GM19397 (cell line): ENCODE results near the gene GPS1.

Experiments used
- ATAC-seq: cut with Tn5 transposase; IDR thresholded peaks from one replicate; pipeline ENCODE4 v1.9.1; 2021; ENCODE audit warnings: mild to moderate bottlenecking, moderate library complexity; ENCODE audit not compliant: unreplicated experiment

GPS1 gene

DNA sequence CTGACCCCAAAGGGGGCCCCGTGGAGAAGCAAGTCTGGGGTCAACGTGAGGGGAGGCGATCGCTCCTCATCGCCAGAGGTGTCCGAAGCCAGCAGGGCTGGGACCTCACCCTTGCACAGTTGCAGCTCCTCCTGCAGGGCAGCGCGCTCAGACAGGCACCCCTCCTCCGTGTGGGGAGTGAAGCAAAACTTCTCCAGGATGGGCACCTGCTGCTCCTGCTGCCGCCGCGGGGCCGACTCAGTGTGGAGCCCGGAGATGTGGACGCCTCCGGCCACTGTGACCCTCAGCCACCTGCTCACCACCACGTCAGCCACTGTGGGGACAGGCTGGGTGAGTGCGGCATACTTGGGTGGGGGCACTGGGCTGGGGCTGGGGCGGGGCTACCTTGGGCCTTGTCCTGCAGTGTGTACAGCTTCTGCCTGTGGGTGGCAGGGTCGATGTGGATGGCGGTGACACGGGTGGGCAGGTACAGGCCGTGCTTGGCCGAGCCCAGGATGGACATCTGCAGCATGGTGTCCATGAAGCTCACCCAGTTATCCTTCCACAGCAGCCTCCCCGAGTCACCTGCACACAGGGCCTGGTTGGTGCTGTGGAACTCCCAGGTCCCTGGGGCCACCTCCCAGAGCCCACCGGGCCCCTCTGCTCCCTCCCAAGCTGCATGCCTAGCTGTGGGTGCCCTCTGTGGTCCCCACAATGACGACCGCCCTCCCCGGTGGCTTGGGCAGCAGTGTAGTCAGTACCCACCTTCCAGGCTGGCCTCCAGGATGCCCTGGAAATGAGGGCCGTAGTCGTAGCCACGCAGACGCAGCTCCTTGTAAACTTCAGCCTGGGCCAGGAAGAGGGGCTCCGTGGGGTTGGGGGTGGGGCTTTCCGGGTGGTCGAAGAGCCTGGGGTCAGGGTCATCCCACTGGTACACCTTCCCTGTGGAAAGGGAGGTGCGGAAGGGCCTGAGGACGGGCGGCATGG, 35.5 kb downstream of the GPS1 start:
- ATAC-seq, result no peak

DNA sequence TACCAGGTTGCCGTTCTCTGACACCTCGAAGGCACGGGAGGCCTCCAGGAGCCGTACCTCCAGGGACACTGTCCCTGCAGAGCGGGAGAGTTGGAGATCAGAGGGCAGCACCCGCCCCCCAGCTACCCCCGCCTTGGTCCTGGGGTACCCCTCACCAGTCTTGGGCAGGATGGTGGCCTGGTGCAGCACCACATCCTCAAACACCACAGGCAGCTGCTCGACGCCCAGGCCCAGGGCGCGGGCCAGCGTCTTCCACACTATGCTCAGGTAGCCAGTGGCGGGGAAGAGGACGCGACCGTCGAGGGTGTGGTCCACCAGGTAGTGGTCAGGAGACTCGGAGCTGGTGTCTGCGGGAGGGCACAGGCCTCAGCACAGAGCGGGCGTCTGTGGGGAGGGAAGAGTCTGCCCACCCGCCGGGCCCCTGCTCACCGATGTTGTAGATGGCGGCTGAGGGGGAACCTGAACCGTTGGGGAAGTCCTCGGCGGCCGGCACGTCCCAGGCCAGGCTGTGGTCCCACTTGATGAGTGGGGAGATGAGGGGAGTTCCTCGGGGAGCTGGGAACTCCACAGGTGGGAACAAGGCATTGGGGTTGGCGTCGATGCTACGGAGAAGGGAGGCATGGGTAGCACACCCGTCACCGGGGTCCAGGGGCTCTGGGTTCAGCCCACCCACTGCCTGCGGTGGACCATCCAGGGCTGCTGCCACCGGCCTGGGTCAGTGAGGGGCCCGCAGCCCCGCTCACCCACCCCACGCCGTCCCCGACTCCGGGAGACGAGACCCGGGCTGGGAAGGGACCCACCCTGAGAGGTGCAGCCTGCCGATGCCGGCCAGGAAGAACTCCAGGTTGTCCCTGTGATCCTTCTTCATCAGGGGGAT, 36.5 kb downstream of the GPS1 start:
- ATAC-seq, result no peak

DNA sequence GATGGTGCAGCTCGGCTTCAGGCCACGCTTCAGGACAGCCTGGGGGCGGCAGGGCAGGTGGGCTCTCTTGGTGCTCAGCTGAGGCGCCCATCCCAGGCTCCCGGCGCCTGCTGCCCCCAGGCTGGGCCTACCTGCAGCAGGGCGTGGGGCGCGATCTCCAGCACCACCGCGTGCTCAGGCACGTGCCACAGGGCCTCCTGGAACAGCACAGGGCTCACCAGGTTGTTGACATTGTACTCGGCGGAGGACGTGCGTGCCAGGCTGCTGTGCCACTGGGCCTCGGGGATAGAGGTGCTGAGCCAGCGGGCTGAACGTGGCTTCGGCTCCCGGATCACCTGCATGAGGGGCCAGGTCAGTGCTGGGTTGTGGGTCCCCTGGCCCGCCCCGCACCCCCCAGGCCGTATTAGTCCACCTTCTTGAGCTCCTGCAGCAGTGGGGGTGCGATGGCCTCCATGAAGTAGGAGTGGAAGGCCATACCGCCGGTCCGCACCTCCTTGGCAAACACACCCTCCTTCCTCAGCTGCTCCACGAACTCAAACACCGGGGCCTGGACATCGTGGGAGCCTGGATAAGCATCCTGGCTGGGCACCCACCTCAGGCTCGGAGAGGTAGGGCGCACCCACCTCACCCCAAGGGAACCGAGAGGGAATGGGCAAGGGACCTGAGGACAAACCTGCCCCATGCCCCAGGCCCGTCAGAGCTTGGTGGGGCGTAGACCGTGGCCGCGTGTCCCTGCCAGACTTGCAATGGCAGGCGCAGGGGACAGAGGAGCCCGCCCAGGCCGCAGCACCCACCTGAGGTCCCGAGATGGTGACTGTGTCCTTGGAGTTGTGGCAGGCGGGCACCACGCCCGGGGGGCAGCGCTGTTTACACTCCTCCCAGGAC, 37.4 kb downstream of the GPS1 start:
- no peak for ATAC-seq

DNA sequence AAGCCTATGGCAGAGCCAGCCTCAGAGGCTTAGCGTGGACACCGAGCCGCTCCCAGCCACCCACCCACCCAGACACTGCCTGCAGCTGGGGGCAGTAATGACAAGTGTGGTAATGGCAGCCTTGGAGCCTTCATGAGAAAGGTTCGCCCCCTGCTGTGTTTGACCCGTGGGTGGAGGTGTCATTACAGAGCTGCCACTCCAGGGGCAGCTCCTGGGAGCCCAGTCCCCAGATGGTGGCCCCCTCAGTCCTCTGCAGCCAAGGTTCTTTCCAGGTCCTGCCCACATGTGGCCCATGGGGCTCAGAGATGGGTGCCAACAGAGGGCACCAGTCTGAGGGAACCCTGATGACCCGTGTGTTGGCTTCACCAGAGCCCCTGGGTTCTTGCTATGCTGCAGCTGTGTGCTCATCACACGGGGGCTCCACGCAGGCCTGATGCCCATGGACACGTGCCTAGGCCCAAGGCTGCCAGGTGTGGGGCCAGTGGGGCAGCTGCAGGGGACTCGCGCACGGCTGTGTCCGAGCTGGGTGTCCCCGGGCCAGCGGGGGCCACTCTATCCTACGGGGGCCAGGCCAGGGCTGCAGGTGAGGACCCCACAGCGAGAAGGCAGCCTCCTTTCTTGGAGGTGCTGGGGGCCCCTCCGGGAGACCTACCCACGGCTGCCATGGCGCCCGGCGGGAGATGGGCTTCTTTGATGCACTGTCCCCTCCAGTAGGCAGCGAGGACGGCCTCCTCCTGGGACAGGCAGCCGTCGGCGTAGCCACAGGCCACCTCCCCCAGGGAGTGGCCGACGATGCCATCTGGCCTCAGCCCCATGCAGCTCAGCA, 38.2 kb downstream of the GPS1 start:
- no peak for ATAC-seq

DNA sequence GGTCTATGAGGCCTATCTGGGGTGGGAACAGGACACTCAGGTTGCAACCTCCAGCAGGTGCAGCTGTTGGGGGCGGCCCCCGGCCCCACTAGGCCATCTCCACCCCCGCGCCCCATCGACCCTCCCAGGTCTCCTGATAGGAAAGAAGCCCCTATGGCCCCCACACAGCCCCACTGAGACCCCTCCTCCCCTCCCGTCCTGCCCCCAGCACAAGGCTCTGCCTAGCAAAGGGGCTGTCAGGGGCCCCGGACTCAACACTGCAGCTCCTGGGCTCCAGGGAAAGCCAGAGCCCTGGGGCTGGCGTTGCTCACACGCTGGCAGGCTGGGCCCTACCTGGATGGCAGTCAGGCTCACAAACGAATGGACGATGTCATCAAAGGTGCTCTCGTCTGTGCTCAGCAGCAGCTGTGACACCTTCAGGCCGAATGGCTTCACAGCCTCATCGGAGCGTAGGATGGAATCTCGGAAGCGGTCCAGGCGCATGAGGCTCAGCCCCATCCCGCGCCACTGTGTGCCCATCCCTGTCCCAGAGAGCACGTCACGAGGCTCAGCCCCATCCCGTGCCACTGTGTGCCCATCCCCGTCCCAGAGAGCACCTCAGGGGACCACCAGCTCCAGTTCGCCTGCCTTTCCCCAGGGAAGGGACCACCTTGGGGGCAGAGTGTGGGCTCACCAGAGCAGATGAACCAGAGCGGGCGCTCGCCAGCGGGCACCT, 39.0 kb downstream of the GPS1 start:
- ATAC-seq, result no peak

DNA sequence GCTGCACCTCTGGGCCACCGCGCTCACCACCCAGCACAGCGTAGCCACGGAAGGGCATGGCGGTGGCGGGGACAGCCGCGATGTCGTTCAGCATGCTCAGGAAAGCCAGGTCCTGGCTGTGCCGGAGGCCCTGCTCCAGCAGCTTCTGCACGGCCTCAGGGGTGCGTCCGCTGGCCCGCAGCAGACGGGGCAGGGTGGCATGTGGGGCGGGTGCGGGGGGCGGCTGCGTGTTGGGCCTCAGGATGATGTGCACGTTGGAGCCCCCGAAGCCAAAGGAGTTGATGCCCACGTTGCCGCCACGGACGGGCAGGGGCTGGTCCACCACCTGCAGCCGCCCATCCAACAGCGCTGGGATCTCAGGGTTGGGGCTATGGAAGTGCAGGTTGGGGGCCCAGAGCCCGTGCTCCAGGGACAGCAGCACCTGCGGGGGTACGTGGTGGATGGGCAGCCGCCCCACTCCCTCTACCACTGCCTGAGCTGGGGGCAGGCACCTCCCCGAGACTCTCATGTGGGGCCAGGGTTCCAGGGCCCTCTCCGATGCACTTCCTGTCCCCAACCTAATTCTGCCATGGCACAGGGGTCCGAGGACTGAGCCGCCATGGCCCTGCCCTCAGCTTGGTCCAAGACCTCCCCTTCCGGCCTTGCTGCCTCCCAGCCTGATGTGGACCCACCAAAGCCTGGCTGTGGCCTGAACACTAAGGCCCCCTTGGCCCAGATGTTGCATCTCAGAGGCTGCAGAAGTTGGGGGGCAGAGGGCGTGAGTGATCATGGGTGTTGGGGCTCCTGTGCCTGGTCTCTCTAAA, 39.8 kb downstream of the GPS1 start:
- ATAC-seq, result no peak

DNA sequence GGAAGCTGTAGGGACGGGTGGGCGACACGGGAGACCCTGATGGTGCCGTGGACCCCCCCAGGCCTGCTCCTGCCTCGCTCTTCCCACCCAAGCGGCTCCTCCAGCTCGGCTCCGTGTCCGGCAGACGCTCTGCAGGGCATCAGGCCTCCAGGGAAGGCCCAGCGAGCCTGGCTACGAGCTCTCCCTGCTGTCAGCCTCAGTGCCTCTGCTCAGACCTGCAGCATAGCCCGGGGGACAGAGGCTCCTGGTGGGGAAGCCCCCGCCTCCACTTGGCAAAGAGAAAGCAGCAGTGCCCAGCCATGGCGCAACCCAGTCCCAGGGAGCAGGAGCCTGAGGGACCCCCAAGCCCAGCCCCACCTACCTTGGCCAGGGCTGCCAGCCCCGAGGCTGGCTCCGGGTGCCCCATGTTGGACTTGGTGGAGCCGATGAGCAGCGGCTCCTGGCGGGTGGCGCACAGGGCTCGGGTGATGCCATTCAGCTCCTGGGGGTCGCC, 40.4 kb downstream of the GPS1 start:
- no peak for ATAC-seq

DNA sequence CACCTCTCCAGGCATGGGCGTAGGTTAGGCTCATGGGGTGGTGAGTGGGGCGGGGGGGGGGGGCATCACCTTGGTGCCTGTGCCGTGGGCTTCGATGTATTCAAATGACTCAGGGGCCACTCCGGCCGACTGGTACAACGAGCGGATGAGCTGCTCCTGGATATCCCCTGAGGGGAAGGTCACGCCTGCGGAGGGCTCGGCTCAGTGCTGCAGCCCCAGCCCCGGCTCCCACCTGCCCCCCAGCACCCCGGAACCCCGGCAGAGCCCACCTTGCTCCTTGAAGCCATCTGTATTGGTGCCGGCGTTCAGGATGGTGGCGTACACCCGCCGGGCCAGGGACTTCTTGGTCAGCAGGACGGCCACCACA, 40.9 kb downstream of the GPS1 start:
- no peak for ATAC-seq

DNA sequence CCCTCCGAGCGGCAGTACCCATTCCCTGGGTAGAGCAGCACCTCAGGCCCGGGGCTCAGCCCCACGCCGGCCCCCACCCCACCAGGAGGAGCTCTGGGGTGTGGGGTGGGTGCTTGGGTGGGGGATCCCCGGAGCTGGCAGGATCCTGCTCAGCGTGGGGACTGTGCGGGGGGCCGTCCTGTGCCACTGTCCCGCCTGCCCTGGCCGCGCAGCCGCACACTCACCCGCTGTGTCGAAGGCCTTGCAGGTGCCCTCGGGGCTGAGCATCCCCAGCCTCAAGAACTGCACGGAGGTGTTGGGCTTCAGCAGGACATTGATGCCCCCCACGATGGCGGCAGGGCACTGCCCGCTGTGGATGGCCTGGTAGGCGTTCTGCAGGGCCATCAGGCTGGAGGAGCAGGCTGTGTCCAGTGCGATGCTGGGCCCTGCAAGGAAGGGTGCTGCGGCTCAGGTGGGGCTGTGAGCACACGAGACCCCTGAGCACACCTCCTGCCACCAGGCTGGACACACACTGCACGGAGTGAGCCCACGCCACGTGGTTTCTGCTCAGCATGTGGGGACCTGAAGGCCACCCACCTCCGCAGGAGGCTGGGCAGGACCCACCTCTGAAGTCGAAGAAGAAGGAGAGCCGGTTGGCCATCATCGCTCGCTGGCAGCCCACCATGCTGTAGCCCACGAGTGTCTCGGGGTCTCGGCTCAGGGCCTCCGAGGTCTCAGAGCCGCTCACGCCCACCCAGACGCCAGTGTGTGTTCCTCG, 41.5 kb downstream of the GPS1 start:
- no peak for ATAC-seq

DNA sequence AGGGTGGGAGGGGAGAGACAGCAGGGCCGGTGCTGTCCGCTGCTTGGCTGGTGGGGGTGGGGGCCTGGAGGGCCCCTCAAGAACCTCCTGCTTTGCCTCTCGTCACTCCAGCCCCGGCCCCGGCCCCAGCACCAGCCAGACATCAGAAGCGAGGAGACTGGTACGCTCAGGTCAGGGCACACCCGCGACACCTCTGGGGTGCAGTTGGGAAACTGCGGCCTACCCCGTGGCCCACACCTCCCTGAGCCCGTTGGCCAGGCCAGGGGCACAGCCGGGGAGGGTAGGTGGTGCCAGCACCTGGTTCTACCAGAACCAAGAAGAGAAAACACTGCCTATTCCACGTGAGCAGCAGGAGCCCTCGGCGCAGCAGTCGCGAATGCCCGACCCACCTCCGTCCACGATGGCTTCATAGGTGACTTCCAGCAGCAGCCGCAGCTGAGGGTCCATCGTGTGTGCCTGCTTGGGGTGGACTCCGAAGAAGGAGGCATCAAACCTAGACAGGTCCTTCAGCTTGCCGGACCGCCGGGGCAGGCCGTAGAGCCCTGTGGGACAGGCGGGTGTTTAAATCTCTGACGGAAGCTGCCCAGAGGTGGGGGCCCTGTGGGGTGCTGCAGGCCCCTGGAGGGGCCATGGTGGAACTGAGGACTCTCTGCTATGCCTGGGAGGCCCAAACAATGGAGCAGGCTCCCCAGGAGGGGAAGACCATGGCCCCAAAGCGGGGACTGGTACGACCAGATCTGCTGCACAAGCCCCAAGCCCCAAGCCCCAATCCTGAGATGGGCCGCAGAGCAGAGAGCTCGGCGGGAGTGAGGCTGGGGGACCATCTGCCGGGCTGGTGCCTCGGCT, 43.5 kb downstream of the GPS1 start:
- no peak for ATAC-seq

DNA sequence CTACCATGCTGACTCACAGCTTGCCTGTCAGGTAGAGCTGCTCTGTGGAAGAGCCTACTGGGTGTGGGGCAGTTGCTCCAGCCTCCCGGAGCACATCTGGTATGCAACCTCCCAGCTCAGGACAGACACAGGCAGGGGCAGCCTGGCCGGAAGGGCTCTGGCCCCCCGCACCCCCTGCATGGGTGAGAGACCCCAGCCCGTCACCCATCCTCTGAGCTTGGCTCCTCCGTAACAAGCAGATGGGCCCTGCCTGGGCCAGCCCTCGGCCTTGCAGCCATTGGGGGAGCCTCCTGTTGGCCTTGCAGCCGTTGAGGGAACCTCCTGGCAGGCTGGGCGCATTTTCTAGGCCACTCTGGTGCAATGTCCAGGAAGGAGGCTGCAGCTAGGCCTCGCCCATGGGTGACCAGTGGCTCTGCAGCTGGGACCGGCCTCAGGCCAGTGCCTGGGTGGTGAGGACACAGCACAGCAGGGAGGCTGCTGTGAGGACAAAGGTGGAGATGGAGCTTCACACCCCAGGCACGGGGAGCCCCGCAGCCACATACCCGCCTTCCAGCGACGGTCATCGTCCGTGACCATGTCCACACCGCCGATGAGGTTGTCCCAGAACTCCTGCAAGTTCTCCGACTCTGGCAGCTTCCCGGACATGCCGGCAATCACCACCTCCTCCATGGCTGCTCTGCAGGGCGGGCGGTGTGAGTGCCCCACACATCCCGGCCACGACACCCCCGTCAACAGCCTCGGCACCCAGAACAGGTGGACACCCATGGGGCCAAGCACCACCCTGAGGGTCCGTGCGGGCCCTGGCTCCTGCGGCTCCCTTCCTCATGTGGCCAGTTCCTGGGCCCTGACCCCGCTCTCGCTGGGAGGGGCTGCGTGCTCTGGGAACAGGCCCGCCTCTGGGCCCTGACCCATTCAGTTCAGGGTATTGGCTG, 44.3 kb downstream of the GPS1 start:
- ATAC-seq, result no peak

DNA sequence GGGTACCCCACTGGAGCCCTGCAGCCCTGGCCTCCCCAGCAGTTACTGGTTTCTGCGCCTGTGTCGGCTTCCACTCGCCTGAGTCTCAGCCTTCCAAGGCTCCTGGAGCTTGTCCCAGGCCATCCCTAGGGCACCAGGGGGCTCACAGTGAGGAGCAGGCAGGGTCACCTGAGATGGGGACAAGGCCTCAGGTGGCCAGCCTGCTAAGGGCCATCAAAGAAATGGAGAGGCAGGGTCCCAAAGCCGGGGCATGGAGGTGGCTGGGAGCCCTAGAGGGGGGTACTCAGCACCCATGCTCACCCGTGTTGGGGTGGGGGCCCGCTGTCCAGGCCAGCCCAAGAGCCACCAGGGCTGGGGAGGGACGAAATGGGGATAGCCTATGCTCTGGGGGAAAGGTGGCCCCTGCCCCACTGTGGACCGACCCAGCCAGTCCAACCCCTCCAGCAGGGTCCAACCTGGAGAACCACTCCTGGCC, 45.0 kb downstream of the GPS1 start:
- ATAC-seq, result no peak

DNA sequence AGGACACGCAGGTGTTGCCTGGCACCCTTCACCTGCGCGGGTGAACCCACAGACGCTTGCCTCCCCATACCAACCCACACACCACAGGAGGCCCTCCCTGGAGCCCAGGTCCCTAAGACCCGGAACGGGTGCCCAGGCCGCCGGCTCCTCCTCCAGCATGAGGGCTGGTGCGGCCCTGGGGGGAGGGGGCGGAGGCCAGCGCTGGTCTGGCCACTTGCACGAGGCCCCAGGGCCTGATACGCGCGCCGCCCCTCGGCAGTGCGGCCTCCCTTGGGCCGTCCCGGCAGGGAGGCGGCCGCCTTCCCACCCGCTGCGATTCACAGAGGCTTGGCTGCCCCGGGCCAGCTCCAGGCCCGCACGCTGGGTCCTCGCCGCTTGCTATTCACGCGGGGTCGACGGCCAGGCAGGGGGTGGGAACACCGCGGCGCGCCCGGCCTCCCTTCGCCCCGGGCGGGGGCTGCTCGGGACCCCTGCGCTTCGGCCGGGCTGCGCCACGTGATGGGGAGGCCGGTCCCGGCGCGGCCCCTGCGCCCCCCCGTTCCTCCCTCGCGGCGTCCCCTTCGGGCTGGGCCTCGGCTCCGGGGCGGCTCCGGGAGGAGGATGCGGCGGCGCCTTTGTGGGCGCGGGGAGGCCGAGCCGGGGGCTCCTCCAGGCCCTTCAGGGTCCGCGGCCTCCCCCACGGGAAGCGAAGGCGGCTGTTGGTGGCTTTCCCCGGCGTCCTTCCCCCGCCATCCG, 45.7 kb downstream of the GPS1 start:
- peak; percentile 1 for ATAC-seq

DNA sequence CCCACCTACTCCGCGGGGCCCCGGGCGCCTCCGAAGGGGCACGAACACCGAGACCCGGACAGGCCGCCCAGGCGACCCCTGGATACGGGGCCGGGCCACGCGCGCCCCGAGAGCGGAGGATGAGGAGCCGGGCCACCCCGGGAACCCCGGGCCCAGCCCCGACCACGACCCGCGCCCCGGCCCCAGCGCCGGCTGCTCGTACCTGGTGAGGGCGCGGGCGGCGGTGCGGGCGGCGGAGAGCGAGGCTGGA, 46.1 kb downstream of the GPS1 start:
- no peak for ATAC-seq
